OCI-LY1 (cell line): ENCODE data around the gene IFITM10.
"Not testable (repeated sequence)": the region's sequence is repeated elsewhere in the genome, so short reads cannot be mapped to it uniquely, and the experiment has no call there.

ENCODE experiments used
- H2AFZ ChIP-seq: fragments of 200-600 bp; sonication (generic), shearing (Covaris generic); 2 replicates; pipeline ENCODE4 v1.6.0; 2014; ENCODE audit warnings: antibody characterized with exemption, mild to moderate bottlenecking, low read length
- H3F3A ChIP-seq: fragments of 200-600 bp; sonication (generic), shearing (Covaris generic); 2 replicates; pipeline ENCODE4 v1.6.0; 2014; ENCODE audit warnings: mild to moderate bottlenecking, antibody characterized with exemption, low read length, moderate library complexity; ENCODE audit not compliant: insufficient read depth
- H3K27ac ChIP-seq: fragments of 200-600 bp; sonication (generic); 2 replicates; pipeline ENCODE4 v1.5.1; 2014; ENCODE audit warnings: low read length, mixed run types, mild to moderate bottlenecking, low read depth; ENCODE audit not compliant: poor library complexity, severe bottlenecking
- H3K27me3 ChIP-seq: fragments of 200-600 bp; sonication (generic); 2 replicates; pipeline ENCODE4 v1.6.0; 2014; ENCODE audit warnings: antibody characterized with exemption, mild to moderate bottlenecking, low read length, moderate library complexity; ENCODE audit not compliant: insufficient read depth
- H3K36me3 ChIP-seq: fragments of 200-600 bp; sonication (generic); 2 replicates; pipeline ENCODE4 v1.6.1; 2014; ENCODE audit warnings: mild to moderate bottlenecking, antibody characterized with exemption, low read length, moderate library complexity, mixed read lengths; ENCODE audit not compliant: insufficient read depth
- H3K4me1 ChIP-seq: fragments of 200-600 bp; sonication (generic); 2 replicates; pipeline ENCODE4 v1.5.1; 2014; ENCODE audit warnings: mild to moderate bottlenecking, low read length, moderate library complexity; ENCODE audit not compliant: insufficient read depth, severe bottlenecking
- H3K4me2 ChIP-seq: fragments of 200-600 bp; sonication (generic), shearing (Covaris generic); 2 replicates; pipeline ENCODE4 v1.6.1; 2014; ENCODE audit warnings: low read length
- H3K4me3 ChIP-seq: fragments of 200-600 bp; sonication (generic); 2 replicates; pipeline ENCODE4 v1.5.1; 2014; ENCODE audit warnings: low read length, low read depth, mild to moderate bottlenecking, mixed read lengths; ENCODE audit not compliant: poor library complexity, severe bottlenecking
- H3K79me2 ChIP-seq: fragments of 200-600 bp; shearing (Covaris generic); 2 replicates; pipeline ENCODE4 v1.6.1; 2016; ENCODE audit warnings: mixed run types, low read length, mixed read lengths; ENCODE audit not compliant: insufficient read depth
- H3K9ac ChIP-seq: fragments of 200-600 bp; sonication (generic), shearing (Covaris generic); 2 replicates; pipeline ENCODE4 v1.6.1; 2014; ENCODE audit warnings: mild to moderate bottlenecking, low read length, mixed read lengths
- H3K9me2 ChIP-seq: fragments of 200-600 bp; sonication (generic), shearing (Covaris generic); 2 replicates; pipeline ENCODE4 v1.6.1; 2014; ENCODE audit warnings: low read depth, mild to moderate bottlenecking, low read length, mixed read lengths
- H3K9me3 ChIP-seq: fragments of 200-600 bp; shearing (Covaris generic); 2 replicates; pipeline ENCODE4 v1.6.1; 2014; ENCODE audit warnings: low read length, mixed read lengths
- H4K20me1 ChIP-seq: fragments of 200-600 bp; sonication (generic), shearing (Covaris generic); 2 replicates; pipeline ENCODE4 v1.6.0; 2016; ENCODE audit warnings: mild to moderate bottlenecking, low read length; ENCODE audit not compliant: insufficient read depth
- EZH2 ChIP-seq: fragments of 200-600 bp; sonication (generic), shearing (Covaris generic); IDR thresholded peaks from 2 replicates; pipeline ENCODE4 v1.8.0; 2017; ENCODE audit warnings: borderline replicate concordance, mixed run types, mild to moderate bottlenecking, antibody characterized with exemption, low read length, moderate library complexity, mixed read lengths
- TF ChIP-seq, protein P1 (sequence below): fragments of 200-600 bp; sonication (generic), shearing (Covaris generic); IDR thresholded peaks from 2 replicates; pipeline ENCODE4 v1.5.1; 2017; ENCODE audit warnings: mild to moderate bottlenecking, antibody characterized with exemption, low read length, moderate library complexity, mixed read lengths

The IFITM10 gene

GRCh38 chr11:1691026-1691877 is 59.1 kb downstream of the IFITM10 start:
- H3K9ac ChIP-seq: no peak overlapping the region
- H3K4me1 ChIP-seq: no peaks in the 10 kb centered on the region
- H4K20me1 ChIP-seq: no peaks in the 10 kb centered on the region
- no peak overlapping the region for H3K4me2 ChIP-seq
- H3F3A ChIP-seq: no peaks in the 10 kb centered on the region
- H3K27me3 ChIP-seq: no peaks in the 10 kb centered on the region
- H3K27ac ChIP-seq: no peak overlapping the region
- no peak overlapping the region for H3K4me3 ChIP-seq
- no peak for TF ChIP-seq EZH2
- TF ChIP-seq, protein P1, sequence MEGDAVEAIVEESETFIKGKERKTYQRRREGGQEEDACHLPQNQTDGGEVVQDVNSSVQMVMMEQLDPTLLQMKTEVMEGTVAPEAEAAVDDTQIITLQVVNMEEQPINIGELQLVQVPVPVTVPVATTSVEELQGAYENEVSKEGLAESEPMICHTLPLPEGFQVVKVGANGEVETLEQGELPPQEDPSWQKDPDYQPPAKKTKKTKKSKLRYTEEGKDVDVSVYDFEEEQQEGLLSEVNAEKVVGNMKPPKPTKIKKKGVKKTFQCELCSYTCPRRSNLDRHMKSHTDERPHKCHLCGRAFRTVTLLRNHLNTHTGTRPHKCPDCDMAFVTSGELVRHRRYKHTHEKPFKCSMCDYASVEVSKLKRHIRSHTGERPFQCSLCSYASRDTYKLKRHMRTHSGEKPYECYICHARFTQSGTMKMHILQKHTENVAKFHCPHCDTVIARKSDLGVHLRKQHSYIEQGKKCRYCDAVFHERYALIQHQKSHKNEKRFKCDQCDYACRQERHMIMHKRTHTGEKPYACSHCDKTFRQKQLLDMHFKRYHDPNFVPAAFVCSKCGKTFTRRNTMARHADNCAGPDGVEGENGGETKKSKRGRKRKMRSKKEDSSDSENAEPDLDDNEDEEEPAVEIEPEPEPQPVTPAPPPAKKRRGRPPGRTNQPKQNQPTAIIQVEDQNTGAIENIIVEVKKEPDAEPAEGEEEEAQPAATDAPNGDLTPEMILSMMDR: peak; percentile 11; the same call in 1 of the 2 replicates
- no peaks in the 10 kb centered on the region for H3K79me2 ChIP-seq
- H3K9me3 ChIP-seq: no peaks in the 10 kb centered on the region
- H3K36me3 ChIP-seq: no peaks in the 10 kb centered on the region
- no peaks in the 10 kb centered on the region for H3K9me2 ChIP-seq
- no peak overlapping the region for H2AFZ ChIP-seq

- H3K27ac ChIP-seq: no peak overlapping the region
- H3K4me2 ChIP-seq: no peak overlapping the region
- no peaks in the 10 kb centered on the region for H3K9me2 ChIP-seq
- H3F3A ChIP-seq: no peaks in the 10 kb centered on the region
- no peaks in the 10 kb centered on the region for H3K79me2 ChIP-seq
- no peaks in the 10 kb centered on the region for H4K20me1 ChIP-seq
- no peaks in the 10 kb centered on the region for H3K4me1 ChIP-seq
- H2AFZ ChIP-seq: no peak overlapping the region
- no peak for TF ChIP-seq EZH2
- TF ChIP-seq, protein P1: no peak
- no peak overlapping the region for H3K9ac ChIP-seq
- H3K9me3 ChIP-seq: no peaks in the 10 kb centered on the region
- H3K27me3 ChIP-seq: no peaks in the 10 kb centered on the region
- H3K4me3 ChIP-seq: no peak overlapping the region
- no peaks in the 10 kb centered on the region for H3K36me3 ChIP-seq
Observed at GRCh38 chr11:1690167-1691025, 60.0 kb downstream of the IFITM10 start.

DNA sequence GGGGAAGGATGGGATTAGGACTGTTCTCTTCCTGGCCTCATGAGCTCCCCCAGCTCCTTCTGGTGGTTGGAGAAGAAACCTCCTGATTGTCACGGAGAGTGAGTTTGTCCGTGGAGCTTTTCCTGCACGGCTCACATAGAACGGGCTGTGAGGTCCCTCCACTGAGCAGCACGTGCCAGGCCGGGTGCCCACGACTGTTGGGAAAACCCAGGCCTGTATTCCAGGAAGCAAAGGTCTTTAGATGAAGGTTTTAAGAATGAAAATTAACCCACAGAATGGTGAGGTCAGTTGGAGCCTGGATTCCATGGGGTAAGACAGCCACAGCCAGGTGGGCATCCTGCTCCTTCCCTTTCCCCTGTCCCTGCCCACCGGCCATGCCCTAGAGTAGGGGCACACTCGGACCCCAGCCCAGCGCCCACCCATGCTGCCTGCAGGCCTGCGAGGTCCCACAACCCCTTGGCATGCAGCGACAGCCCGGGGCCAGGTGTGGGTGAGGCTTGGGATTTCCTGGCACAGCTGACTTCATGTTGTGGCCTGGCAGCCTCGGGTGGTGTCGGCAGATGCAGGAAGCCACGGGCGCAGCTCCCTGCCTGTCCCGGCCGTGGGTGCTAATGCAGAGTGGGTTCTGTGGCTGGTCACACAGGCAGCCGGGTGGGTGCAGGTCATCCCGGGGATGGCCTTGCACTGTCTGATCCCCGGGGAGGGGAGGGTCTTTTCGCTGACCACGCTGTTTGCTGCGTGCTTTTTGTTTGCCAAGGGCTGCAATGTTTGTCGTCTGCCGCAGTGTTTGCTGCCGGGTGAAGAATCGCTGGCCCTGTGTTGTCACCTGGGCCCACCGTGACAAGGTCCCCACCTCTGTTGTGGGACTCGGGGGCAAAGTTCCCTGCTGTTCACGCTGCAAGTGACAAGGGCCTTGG is 60.9 kb downstream of the IFITM10 start:
- not testable (repeated sequence) for H3K79me2 ChIP-seq, H4K20me1 ChIP-seq, H3K27ac ChIP-seq, H3K9me3 ChIP-seq, H3F3A ChIP-seq, H3K9ac ChIP-seq, H3K4me2 ChIP-seq, H3K4me3 ChIP-seq, H3K9me2 ChIP-seq, H3K4me1 ChIP-seq, H2AFZ ChIP-seq, H3K36me3 ChIP-seq, H3K27me3 ChIP-seq

DNA sequence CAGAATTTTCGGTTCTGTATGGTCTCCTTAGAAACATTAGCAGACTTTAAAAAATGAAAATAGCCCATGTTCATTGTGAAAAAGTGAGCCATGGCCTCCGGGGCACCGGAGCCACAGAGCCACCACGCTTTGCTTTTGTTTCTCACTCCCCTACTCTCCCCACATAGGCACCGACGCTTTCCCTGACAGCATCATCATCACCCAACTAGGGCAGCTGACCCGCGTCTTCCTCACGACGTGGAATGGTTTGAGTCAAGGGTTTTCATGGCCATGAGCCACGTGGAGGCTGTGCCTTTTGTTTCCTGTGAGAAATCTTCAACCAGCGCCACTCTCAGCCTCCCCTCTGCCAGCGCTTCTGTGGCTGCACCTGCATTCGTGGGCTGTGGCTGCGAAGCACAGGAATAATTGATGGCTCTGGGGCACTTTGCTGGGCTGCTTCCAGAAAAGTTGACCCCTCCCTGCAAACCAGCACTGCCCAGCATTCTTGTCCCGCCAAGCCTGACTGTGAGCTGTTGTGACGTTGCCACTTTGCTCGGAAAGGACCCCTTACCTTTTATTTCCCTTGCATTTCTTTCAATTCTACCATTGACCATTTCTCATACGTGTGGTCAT is 62.0 kb downstream of the IFITM10 start:
- not testable (repeated sequence) for H4K20me1 ChIP-seq, H3K9ac ChIP-seq, H3K27me3 ChIP-seq, H3K36me3 ChIP-seq, H3K4me3 ChIP-seq, H3K9me3 ChIP-seq, H3K79me2 ChIP-seq, H2AFZ ChIP-seq, H3K9me2 ChIP-seq, H3K4me1 ChIP-seq, H3K4me2 ChIP-seq, H3K27ac ChIP-seq, H3F3A ChIP-seq

DNA sequence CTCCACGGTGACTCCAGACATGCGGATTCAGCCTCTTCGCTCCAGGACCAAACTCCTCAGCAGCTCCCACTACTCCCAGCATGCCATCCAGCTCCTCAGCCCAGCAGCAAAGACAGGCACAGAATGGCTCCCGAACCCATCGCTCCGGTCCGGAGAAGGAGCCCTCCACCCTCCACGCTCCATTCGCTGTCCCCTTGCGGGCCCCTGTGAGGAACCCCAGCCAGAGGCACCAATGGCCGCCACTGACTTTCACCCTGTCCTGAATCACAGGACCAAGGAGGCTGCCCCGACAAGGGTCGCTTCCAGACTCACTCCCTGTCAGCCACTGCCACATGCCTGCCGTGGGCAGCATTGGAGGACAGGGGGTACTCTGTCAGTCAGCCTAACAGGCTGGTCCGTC is 64.2 kb downstream of the IFITM10 start:
- H2AFZ ChIP-seq, H3K36me3 ChIP-seq, H3K79me2 ChIP-seq: not testable (repeated sequence)

More for the DNA sequence above, 64.2 kb downstream of the IFITM10 start:
- H3K9ac ChIP-seq, H3F3A ChIP-seq, H3K27ac ChIP-seq, H3K4me1 ChIP-seq, H3K4me3 ChIP-seq, H3K9me3 ChIP-seq, H3K9me2 ChIP-seq, H3K4me2 ChIP-seq, H4K20me1 ChIP-seq, H3K27me3 ChIP-seq: not testable (repeated sequence)
